Hematopoietic multipotent progenitor cell (in vitro differentiated cells): ENCODE results near the gene ZNF782. TPM values are rescaled to one million over a fixed set of nuclear protein-coding genes. Genes with fewer than 3 reads are reported as not detected.
"Not testable (repeated sequence)": the region's sequence is repeated elsewhere in the genome, so short reads cannot be mapped to it uniquely, and the experiment has no call there.

Source experiments
- DNase-seq, 3 donors: peaks; one replicate each; pipeline ENCODE4 v3.0.0-alpha.2; 2011 to 2015; ENCODE audit warnings: low read depth in 2 of 3, low spot score in 2 of 3
- total RNA-seq: library from RNA; depleted of rRNA; stranded (reverse); fragments of >200 nt; gene quantifications from one replicate; pipeline ENCODE4 v1.2.3, GENCODE V29; 2012

Gene ZNF782
- 4.8 TPM for total RNA-seq

GRCh38 chr9:96853781-96854650, at the start of gene ZNF782:
Gene ZNF782, minus strand, starts transcription at chr9:96854514. Its CDS starts 2,553 bp downstream, at chr9:96851961.
- peak; percentile 60 to 92 (median 86) for DNase-seq

GRCh38 chr9:96900010-96900409, 45.7 kb upstream of the ZNF782 start:
- DNase-seq, result not testable (repeated sequence)

GRCh38 chr9:96892131-96892530, 37.8 kb upstream of the ZNF782 start:
- no peak for DNase-seq

DNA sequence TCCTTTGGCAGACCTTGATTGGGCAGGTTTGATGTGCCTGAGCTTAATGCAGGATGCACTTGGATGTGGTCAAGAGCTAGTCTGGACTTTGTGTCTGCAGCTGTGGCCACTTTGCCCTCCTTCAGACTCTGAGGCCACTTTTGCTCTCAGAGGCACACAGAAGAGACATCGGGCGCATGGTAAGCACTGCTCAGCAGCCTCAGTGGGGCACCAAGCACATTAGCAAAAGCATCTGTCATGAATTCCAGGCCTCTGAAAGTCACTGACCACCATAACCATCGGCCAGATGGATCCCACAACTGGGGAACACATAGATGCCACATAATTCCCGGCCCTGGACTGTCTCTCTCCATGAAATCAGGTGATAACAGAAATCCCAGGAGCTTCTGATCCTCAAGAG, 34.3 kb upstream of the ZNF782 start:
- no peak for DNase-seq

- DNase-seq, result no peak
These were observed 31.1 kb upstream of the ZNF782 start for GRCh38 chr9:96885424-96885823.

- DNase-seq, result no peak
These were observed 30.1 kb upstream of the ZNF782 start for GRCh38 chr9:96884443-96884842.

GRCh38 chr9:96883922-96884321, 29.6 kb upstream of the ZNF782 start:
- DNase-seq, result no peak

- DNase-seq, result no peak
These were observed 23.0 kb upstream of the ZNF782 start for GRCh38 chr9:96877269-96877668.

DNA sequence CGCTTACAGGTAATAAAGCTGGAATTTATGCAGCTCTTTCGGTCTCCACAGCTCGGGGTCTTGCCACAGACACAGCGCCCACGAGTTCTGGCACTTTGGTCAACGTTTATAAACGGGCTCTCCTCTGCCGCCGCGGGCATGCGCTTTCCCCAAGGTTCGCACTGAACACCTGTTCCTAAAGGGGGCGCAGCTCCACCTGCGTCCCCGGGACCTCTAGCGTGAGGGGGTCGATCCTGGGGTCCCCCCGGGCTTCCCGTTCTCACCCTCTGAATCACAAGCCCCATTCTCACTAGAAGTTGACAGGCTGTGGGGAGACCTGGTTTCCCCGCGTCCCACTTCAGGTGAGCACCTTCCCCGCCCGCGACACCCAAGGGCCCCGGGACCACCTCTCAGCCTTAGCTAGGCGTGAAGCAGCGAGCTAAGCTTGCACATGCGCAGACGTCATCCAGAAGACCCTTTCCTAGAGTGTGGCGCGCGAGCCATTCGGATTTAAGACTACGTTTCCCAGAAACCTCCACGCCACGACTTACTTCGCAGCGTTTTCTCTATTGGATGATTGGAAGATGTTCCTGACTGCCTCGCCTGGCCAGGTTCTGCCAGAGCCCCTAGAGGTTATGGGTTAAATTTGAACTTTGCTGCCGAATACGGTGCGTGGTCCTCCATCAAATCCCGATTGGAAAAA, 21.3 kb upstream of the ZNF782 start:
- DNase-seq, result peak in 2 of 3 donors; percentile 65 to 80

DNA sequence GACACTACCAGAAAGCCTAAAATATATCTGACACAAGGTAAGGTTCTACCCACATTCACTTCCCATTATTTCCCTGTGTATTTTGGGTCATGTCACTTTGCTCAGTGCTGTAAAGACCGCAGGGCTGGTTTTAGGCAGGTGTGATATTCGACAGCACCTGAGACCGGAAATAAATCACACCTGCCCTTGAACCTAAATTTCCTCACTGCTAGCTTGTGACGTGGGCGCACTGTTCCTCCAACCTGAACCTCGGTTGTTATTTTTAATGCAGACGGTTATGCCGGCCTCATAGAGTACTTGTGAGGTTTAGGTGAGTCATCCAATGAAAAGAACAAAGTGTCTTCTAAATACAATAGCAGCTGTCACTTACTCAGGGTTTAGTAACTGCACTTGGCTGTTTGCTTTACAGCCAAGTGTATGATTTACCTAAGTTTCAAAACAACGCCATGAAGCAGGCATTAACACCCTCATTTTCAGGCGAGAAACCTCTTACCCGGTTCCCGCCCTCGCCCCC, 20.7 kb upstream of the ZNF782 start:
- peak in 1 of 3 donors; percentile 16 for DNase-seq

GRCh38 chr9:96874201-96874785, 20.0 kb upstream of the ZNF782 start:
- no peak for DNase-seq

DNA sequence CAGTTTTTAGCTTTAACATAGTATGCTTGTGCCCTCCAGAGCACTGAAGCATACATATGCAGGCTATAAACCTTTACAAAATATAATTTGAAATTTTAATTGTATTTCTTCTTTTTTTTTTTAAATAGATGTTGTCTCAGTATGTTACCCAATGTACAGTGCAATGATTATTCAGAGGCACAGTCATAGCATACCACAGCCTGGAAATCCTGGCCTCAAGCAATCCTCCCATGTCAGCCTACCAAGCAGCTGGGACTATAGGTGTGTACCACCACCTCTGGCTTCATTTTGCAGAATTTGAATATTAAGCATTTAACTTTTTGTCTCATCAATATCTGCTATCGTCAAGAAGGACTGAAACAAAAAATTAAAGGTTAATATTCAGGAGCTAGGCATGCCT, 16.9 kb upstream of the ZNF782 start:
- DNase-seq, result no peak

- DNase-seq, result no peak
These were observed 14.4 kb upstream of the ZNF782 start for GRCh38 chr9:96868709-96869108.

DNA sequence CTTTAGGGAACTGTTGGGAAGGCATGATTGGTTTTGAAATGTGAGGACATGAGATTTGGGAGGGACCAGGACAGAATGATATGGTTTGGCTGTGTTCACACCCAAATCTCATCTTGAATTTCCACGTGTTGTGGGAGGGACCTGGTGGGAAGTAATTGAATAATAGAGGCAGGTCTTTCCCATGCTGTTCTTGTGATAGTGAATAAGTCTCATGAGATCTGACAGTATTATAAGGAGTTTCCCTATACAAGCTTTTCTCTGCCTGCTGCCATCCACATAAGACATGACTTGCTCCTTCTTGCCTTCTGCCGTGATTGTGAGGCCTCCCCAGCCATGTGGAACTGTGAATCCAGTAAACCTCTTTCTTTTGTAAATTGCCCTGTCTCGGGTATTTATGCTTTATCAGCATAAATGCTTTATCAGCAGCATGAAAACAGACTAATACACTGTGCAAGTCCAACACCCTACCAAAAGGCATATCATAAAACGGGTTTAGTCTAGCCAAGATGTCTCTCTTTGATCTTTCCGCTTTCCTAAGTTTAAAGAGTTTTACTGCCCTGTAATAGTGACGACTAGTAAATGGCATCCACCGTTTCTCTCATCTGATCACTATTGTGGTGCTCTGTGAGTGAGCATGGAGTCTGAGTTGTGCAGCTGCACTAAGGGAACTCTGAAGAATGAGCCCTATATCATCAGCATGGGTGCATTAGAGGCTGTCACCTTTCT, 12.9 kb upstream of the ZNF782 start:
- no peak for DNase-seq

DNA sequence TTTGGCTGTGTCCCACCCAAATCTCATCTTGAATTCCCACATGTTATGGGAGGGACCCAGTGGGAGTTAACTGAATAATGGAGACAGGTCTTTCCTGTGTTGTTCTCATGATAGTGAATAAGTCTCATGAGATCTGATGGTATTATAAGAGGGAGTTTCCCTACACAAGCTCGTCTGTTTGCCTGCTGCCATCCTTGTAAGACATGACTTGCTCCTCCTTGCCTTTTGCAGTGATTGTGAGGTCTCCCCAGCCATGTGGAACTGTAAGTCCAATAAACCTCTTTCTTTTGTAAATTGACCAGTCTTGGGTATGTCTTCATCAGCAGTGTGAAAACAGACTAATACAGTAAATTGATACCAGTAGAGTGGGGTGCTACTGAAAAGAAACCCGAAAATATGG, 10.9 kb upstream of the ZNF782 start:
- DNase-seq, result not testable (repeated sequence)

DNA sequence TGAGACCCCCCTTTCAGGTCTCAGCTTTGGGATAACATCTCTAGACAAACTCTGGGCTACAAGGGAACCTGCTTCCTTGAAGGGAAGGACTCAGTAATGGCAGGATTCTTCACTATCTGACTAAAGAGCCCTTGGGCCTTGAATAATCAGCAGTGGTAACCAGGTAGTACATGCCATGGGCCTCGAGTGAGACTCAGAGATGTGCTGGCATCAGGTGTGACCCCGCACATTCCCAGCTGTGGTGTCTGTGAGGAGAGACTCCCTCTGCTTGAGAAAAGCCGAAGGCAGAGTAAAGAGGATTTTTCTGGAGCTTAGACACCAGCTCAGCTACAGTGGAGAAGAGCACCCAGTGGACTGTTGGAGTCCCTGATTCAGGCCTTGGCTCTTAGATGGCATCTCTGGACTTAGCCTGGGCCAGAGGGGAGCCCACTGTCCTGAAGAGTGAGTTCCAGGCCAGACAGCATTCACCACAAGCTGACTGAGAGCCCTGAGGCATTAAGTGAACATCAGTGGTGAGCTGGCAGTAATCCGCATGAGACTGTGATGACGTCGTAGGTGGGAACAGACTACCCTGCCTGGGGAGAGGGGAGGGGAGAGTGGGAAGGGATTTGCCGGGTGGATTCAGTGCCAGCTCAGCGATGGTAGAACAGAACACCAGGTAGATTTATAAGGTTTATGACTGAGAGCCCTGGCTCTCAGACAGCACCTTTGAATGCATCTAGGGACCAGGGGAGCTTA, 5.3 kb upstream of the ZNF782 start:
- DNase-seq, result no peak

DNA sequence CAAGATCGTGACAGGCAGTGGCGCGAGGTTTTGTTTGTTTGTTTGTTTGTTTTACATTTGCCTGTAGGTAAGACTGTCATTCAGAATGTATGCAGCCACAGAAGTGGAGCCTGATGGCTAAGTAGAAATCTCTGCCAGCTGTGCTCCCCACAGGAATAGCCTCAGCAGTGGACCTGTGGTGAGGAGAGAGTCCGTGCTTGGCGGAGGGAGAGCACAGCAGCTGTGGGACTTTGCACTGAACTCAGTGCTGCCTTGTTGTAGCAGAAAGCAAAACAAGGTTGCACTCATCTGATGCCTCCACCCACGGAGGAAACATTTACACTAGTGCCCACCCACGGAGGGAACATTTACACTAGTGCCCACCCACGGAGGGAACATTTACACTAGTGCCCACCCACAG, 4.4 kb upstream of the ZNF782 start:
- DNase-seq, result no peak

GRCh38 chr9:96858018-96858573, 3.8 kb upstream of the ZNF782 start:
- no peak for DNase-seq

GRCh38 chr9:96856363-96857286, 2.3 kb upstream of the ZNF782 start:
- peak in 2 of 3 donors; percentile 64 to 83 for DNase-seq
